GM13977 (cell line): ENCODE data around the gene PCF11.

ENCODE experiments used
- DNase-seq: peaks from one replicate; pipeline ENCODE4 v3.0.0; 2012; ENCODE audit warnings: low spot score
- in situ Hi-C: fragments of 300-500 bp; cut with MboI; formaldehyde crosslinking; loops from one replicate; pipeline ENCODE4 v1.12.0; 2022; ENCODE audit warnings: low sequenced_read_pairs, low pct_unique_long_range_greater_than_20kb, mixed read lengths, inconsistent platforms; ENCODE audit not compliant: unreplicated experiment
- TF ChIP-seq, protein P1 (sequence below): IDR thresholded peaks from 2 replicates; pipeline ENCODE4 v1.5.1; 2012; ENCODE audit warnings: mild to moderate bottlenecking, control low read depth; ENCODE audit not compliant: insufficient read depth; ENCODE audit errors: extremely low read depth, missing control alignments

The PCF11 gene

DNA sequence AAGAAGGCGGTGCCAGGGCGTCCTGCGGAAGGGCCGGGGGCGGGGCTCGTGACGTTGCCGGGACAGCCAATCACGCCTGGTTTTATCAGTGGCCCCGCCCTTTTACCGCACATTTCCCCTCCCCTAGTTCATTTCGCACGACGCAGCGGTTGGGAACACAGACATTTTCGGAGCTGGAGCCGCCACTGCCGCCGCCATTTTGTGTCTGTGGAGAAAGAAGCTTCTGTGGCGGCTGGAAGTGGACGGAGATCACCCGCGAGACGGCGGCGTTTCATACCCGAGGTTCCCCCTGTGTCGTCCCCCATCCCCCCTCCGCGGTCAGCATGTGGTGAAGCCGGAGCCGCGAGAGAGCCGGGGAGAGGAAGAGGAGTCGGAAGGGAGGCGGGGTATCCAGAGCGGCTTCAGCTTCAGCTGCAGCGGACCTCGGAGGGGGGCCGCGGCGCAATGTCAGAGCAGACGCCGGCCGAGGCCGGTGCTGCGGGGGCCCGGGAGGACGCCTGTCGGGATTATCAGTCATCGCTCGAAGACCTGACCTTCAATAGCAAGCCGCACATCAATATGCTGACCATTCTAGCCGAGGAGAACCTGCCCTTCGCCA is at the start of gene PCF11:
Gene PCF11 (plus strand): TSS at position 136 of the 598 bp plus-strand sequence. CDS start 309 bp downstream, at position 445.
- TF ChIP-seq, protein P1, sequence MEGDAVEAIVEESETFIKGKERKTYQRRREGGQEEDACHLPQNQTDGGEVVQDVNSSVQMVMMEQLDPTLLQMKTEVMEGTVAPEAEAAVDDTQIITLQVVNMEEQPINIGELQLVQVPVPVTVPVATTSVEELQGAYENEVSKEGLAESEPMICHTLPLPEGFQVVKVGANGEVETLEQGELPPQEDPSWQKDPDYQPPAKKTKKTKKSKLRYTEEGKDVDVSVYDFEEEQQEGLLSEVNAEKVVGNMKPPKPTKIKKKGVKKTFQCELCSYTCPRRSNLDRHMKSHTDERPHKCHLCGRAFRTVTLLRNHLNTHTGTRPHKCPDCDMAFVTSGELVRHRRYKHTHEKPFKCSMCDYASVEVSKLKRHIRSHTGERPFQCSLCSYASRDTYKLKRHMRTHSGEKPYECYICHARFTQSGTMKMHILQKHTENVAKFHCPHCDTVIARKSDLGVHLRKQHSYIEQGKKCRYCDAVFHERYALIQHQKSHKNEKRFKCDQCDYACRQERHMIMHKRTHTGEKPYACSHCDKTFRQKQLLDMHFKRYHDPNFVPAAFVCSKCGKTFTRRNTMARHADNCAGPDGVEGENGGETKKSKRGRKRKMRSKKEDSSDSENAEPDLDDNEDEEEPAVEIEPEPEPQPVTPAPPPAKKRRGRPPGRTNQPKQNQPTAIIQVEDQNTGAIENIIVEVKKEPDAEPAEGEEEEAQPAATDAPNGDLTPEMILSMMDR = no peak
- in situ Hi-C loops = no loop called here
- peak; percentile 93 for DNase-seq

- in situ Hi-C loops = no loop called here
- TF ChIP-seq, protein P1 = no peak
- DNase-seq = no peak
These were observed 44.0 kb upstream of the PCF11 start for GRCh38 chr11:83112886-83113285.

DNA sequence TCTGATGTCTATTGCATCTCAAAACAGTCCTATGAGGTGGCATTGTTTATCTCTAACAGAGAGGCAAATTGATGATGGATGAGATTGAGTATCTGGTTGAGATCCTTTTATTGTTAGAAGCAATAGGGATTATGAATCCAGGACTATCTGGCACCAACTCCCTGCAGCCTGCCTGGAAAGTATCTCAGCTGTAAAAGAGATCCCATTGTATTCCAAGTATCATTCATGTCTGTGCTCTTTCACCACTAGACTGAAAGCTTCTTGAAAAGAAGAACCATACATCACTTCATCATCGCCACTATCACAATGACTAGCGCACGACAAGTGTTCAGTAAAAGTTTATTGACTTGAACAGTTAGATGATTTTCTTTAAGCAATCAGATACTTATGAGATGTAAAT is 41.9 kb upstream of the PCF11 start:
- TF ChIP-seq, protein P1 = no peak
- no peak for DNase-seq
- in situ Hi-C loops = no loop called here

GRCh38 chr11:83115551-83115950 is 41.4 kb upstream of the PCF11 start:
- in situ Hi-C loops = no loop called here
- TF ChIP-seq, protein P1 = no peak
- no peak for DNase-seq

- in situ Hi-C loops = no loop called here
- TF ChIP-seq, protein P1 = no peak
- DNase-seq = no peak
These were observed 40.8 kb upstream of the PCF11 start for GRCh38 chr11:83116015-83116641.

GRCh38 chr11:83118814-83119213 is 38.1 kb upstream of the PCF11 start:
- in situ Hi-C loops = no loop called here
- DNase-seq = no peak
- TF ChIP-seq, protein P1 = no peak
